Measurements from ENCODE around the gene CCDC74B. TPM values are rescaled to one million over a fixed set of nuclear protein-coding genes. Genes with fewer than 3 reads are reported as not detected.

Gene CCDC74B
- total and polyA plus RNA-seq, 2 of the 8 experiments (the other 6 are each of a cell fraction or from before 2014, with no cell fraction given): 6.4 to 6.7 TPM

- Histone ChIP-seq H3K9me3 (ENCODE audit: insufficient read depth in 2 of 2, low read depth in 1 of 2, low read length in 1 of 2) (no peaks in the 10 kb centered on the region), H3K23me2 (ENCODE audit: low read depth, low read length) (no peaks in the 10 kb centered on the region), H3K27ac (ENCODE audit: low read depth, low read length) (no peak overlapping the region), H4K91ac (replicated peaks; ENCODE audit: insufficient read length, low read length) (no peak overlapping the region), H3K4me1 (replicated peaks in 1 of 4; ENCODE audit: control insufficient read depth in 3 of 4, insufficient read depth in 4 of 4, low read length in 3 of 4) (no peaks in the 10 kb centered on the region), H2BK12ac (ENCODE audit: low read depth, low read length) (no peak overlapping the region), H3K23ac (ENCODE audit: insufficient read length) (no peak overlapping the region), H4K20me1 (replicated peaks in 1 of 2; ENCODE audit: control insufficient read depth in 1 of 2, insufficient read depth in 2 of 2, low read length in 2 of 2) (peaks cover 0 to 2% of the 10 kb centered on the region in 2 experiments), H3K18ac (ENCODE audit: extremely low read depth, low read length) (no peak overlapping the region), H2AFZ (ENCODE audit: low read length) (no peak overlapping the region), H2BK20ac (ENCODE audit: low read length) (no peak overlapping the region), H2AK5ac (ENCODE audit: low read depth, low read length) (no peak overlapping the region), H2BK120ac (replicated peaks; ENCODE audit: low read depth, low read length) (no peak overlapping the region), H3K36me3 (ENCODE audit: control insufficient read depth in 2 of 4, insufficient read depth in 4 of 4, low read length in 3 of 4) (peaks cover 10 to 57% (median 20%) of the 10 kb centered on the region in 4 experiments), H4K8ac (ENCODE audit: extremely low read depth, insufficient read depth, low read length) (no peak overlapping the region; the same call in 1 of the 2 replicates), H3K4me2 (ENCODE audit: insufficient read depth in 1 of 2, low read depth in 2 of 2, low read length in 2 of 2) (no peak overlapping the region), H3K14ac (ENCODE audit: insufficient read length) (no peak overlapping the region), H3K79me1 (ENCODE audit: low read depth, low read length) (no peaks in the 10 kb centered on the region), H3K9ac (replicated peaks in 1 of 4; ENCODE audit: extremely low read depth in 1 of 4, low read depth in 3 of 4, low read length in 3 of 4) (no peak overlapping the region), H2BK15ac (ENCODE audit: low read length) (no peak overlapping the region), H3K4me3 (ENCODE audit: extremely low read depth in 1 of 4, insufficient read depth in 2 of 4, low read depth in 3 of 4, low read length in 4 of 4) (no peak overlapping the region), H4K5ac (ENCODE audit: insufficient read length, low read depth, low read length) (no peak overlapping the region), H3K79me2 (ENCODE audit: control insufficient read depth in 1 of 2, insufficient read depth in 2 of 2, low read length in 2 of 2) (no peaks in the 10 kb centered on the region), H2BK5ac (ENCODE audit: low read depth, low read length) (no peak overlapping the region), H3K27me3 (replicated peaks in 1 of 4; ENCODE audit: control insufficient read depth in 3 of 4, extremely low read depth in 1 of 4, insufficient read depth in 3 of 4, low read length in 3 of 4) (no peaks in the 10 kb centered on the region), H3K4ac (replicated peaks; ENCODE audit: insufficient read length, low read depth, low read length) (no peak overlapping the region), H3K56ac (replicated peaks; ENCODE audit: insufficient read length, low read depth, low read length) (no peak overlapping the region)
- FAIRE-seq: no peak
- no peak for DNase-seq (ENCODE audit: low read depth in 1 of 2, low spot score in 2 of 2)
- POLR2A ChIA-PET (ENCODE audit: partially characterized antibody): interaction anchor here (1.2 to 1.7 kb wide), 3 partner anchors 11 to 19 kb away, joined by 3 to 9 read pairs (median 4); partner anchors contain the start of genes MZT2B and SMPD4
- 96% methylated on average over 7 of the region's 7 CpGs; no CpG with 5 or more reads in 1 of the 2 experiments for WGBS, 2 experiments (ENCODE audit: extremely low coverage in 1 of 2, insufficient coverage in 1 of 2, insufficient read length in 1 of 2, insufficient replicate concordance in 2 of 2, low coverage in 1 of 2, low lambda C conversion rate in 2 of 2, missing lambda C conversion rate in 1 of 2)
- CTCF ChIA-PET (ENCODE audit: partially characterized antibody): interaction anchor here (1.3 kb wide), 1 partner anchor 118 kb away, joined by 3 read pairs; no protein-coding TSS in a partner anchor
- no peak for TF ChIP-seq KDM4A (IDR thresholded peaks at IDR 0.05; ENCODE audit: low read depth, low read length, severe bottlenecking)
- TF ChIP-seq E2F6 (IDR thresholded peaks at IDR 0.05): no peak
- no peak for TF ChIP-seq ATF3 (IDR thresholded peaks at IDR 0.05; ENCODE audit: insufficient read depth, low read depth, low read length)
- no peak for TF ChIP-seq TBP (IDR thresholded peaks at IDR 0.05; ENCODE audit: low read depth, low read length)
- TF ChIP-seq RFX5 (IDR thresholded peaks at IDR 0.05; ENCODE audit: borderline replicate concordance, low read depth, low read length): no peak
- no peak for TF ChIP-seq SP2 (IDR thresholded peaks at IDR 0.05; ENCODE audit: low read length)
- TF ChIP-seq SRF (IDR thresholded peaks at IDR 0.05; ENCODE audit: low read depth, low read length): no peak
- TF ChIP-seq YY1 (IDR thresholded peaks at IDR 0.05; ENCODE audit: low read depth, low read length): no peak
Observed at GRCh38 chr2:130169896-130170295, 25.0 kb upstream of the CCDC74B start.

Measured in H1 (cell line).